Activated CD8-positive, alpha-beta memory T cell treated with anti-CD3 and anti-CD28 coated beads, Interleukin-2, amount 10 ng/mL, durations not matched to agents 7 days and 5 days (primary cell): ENCODE measurements around the gene C1orf174. TPM values are rescaled to one million over a fixed set of nuclear protein-coding genes. Genes with fewer than 3 reads are reported as not detected.

ENCODE experiments used
- ATAC-seq: fragments of 150-1000 bp; cut with Tn5 transposase; one replicate; pipeline ENCODE4 v1.10.0; 2021; ENCODE audit warnings: moderate library complexity
- CTCF ChIA-PET: fragments of 350-600 bp; sonication (Branson Sonifier 250); formaldehyde crosslinking; loops from one replicate; lab custom pipeline; 2021; ENCODE audit warnings: antibody characterized with exemption; lab: Charles Lee
- DNase-seq: peaks from one replicate; pipeline ENCODE4 v3.0.0-alpha.2; 2020
- H3K27ac Mint-ChIP-seq: one replicate; pipeline ENCODE4 v1.8.0; 2021; ENCODE audit warnings: mild to moderate bottlenecking, mixed read lengths
- H3K27me3 Mint-ChIP-seq: one replicate; pipeline ENCODE4 v1.8.0; 2021; ENCODE audit warnings: mixed read lengths
- H3K36me3 Mint-ChIP-seq: one replicate; pipeline ENCODE4 v1.8.0; 2021; ENCODE audit warnings: mild to moderate bottlenecking, mixed read lengths
- H3K4me1 Mint-ChIP-seq: one replicate; pipeline ENCODE4 v1.8.0; 2021; ENCODE audit warnings: mixed read lengths
- H3K4me3 Mint-ChIP-seq: one replicate; pipeline ENCODE4 v1.8.0; 2021; ENCODE audit warnings: mild to moderate bottlenecking, moderate library complexity, mixed read lengths
- H3K9me3 Mint-ChIP-seq: one replicate; pipeline ENCODE4 v1.8.0; 2022; ENCODE audit warnings: low read depth, mixed read lengths
- total RNA-seq, 2 experiments: library from RNA; stranded (reverse); gene quantifications; one replicate each; pipeline ENCODE4 v1.2.3, GENCODE V29; 2021

Gene C1orf174
- total RNA-seq, 2 experiments from 2014 or later, result 30.0 to 35.8 TPM

DNA sequence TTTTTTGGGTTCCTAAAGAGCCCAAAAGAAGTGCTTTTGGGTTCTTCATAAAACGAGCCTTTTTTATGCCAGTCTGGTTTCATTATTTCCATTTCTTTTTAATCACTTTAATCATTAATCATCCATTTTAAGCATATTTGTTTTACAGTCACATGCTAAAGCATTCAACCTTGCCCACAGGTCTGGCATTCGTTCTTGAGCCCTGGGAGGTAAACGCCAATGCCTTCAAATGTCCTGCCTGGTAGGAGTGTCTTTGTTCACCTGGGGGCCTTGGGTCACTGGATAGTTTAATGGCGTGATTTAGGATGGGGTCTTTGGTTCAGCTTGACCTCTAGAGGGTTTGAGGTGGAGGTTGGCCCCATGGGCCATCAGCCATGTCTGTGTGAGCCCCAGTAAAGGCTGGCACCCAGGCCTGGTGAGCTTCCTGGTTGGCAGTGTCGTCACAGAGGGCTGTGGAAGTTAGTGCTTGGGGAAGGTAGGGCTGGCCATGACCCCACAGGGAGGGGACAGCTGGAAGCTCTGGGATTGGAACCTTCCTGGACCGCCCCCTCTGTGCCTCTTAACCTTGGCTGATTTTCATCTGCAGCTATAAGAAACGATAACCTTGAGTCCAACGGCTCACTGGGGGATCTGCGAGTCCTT is 20.2 kb downstream of the C1orf174 start:
- H3K4me1 Mint-ChIP-seq, result peaks cover 13% of the 10 kb centered on the region
- no peak for ATAC-seq
- H3K36me3 Mint-ChIP-seq, result peaks cover 29% of the 10 kb centered on the region
- no peak overlapping the region for H3K27ac Mint-ChIP-seq
- H3K27me3 Mint-ChIP-seq, result no peaks in the 10 kb centered on the region
- peaks cover 4% of the 10 kb centered on the region for H3K9me3 Mint-ChIP-seq
- CTCF ChIA-PET, result interaction anchor here (2.0 kb wide), 1 partner anchor 23 kb away, joined by 4 read pairs; the partner anchor contains the start of genes CEP104 and DFFB
- DNase-seq, result no peak
- no peak overlapping the region for H3K4me3 Mint-ChIP-seq

DNA sequence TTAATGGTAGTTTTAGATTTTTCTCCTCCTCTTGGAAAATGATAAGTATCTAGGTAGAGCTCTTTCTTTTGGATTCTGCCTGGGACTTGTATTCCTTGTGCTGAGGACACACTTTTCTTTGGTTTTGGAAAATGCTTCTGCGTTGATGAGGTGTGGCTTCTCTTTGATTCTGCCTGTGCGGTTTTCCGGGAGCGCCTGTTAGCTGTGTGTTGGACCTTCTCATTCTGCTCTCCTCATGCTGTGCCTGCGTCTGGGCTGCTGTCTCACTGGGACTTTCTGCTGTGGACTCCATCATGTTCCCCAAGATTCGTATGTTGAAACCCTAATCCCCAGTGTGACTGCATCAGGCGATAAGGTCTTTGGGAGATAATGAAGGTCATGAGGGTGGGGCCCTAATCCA is 21.0 kb downstream of the C1orf174 start:
- ATAC-seq (no peak), DNase-seq (no peak)
- no peak overlapping the region for H3K4me3 Mint-ChIP-seq
- peaks cover 11% of the 10 kb centered on the region for H3K4me1 Mint-ChIP-seq
- H3K27me3 Mint-ChIP-seq, result no peaks in the 10 kb centered on the region
- H3K27ac Mint-ChIP-seq, result no peak overlapping the region
- peaks cover 4% of the 10 kb centered on the region for H3K9me3 Mint-ChIP-seq
- peaks cover 26% of the 10 kb centered on the region for H3K36me3 Mint-ChIP-seq
- CTCF ChIA-PET, result no interaction called here

DNA sequence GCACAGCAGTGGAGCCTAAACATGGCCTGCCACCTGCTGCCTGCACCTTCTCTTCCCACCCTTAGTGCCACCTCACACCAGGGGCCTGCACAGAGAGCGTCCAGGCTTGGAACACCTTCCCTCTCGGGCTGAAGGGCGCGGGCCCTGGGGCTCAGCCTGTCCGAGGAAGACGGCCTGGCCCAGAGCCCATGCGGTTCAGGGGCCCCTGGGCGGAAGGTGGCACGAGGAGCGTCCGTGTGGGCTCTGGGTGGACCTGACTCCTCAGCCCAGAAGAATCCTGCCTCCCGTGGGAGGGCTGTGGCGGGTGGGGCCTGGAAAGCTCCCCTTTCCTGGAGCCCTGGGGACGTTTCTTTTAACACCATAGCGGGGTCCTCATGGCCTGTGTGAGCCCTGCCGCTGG is 23.4 kb downstream of the C1orf174 start:
- ATAC-seq (no peak), DNase-seq (no peak)
- H3K4me3 Mint-ChIP-seq, result no peak overlapping the region
- peaks cover 35% of the 10 kb centered on the region for H3K36me3 Mint-ChIP-seq
- H3K4me1 Mint-ChIP-seq, result peaks cover 6% of the 10 kb centered on the region
- CTCF ChIA-PET, result no interaction called here
- H3K9me3 Mint-ChIP-seq, result peaks cover 4% of the 10 kb centered on the region
- no peaks in the 10 kb centered on the region for H3K27me3 Mint-ChIP-seq
- H3K27ac Mint-ChIP-seq, result no peak overlapping the region

DNA sequence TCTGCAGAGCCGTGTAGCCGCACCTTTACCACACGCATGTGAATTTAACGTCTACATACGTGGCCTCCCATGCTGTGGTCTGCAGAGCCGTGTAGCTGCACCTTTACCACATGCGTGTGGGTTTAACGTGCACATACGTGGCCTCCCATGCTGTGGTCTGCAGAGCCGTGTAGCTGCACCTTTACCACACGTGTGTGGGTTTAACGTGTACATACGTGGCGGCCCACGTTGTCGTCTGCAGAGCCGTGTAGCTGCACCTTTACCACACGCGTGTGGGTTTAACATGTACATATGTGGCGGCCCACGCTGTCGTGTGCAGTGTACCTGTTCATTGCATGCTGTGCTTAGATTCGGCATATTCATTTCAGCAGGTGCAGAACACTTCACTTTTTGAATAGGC is 25.3 kb downstream of the C1orf174 start:
- CTCF ChIA-PET, result no interaction called here
- peaks cover 34% of the 10 kb centered on the region for H3K36me3 Mint-ChIP-seq

DNA sequence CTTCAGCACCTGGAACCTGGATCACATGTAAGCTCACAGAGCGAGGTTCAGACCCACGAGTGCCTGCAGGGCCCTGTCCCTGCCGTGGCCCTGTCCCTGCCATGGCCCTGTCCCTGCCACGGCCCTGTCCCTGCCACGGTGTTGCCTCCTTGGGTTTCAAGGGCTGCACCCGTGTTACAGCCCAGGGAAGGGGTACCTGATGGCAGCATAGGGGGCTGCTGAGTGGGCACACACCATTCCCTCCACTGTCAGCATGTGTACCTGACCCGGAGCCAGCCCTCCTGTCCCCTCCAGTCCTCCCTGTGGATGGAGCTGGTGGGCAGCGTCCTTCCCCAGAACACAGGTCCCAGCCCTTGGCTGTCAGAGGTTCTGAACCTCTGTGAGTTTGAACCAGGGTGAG is 27.5 kb downstream of the C1orf174 start:
- Mint-ChIP-seq H3K4me1 (no peaks in the 10 kb centered on the region), H3K36me3 (peaks cover 34% of the 10 kb centered on the region), H3K4me3 (no peak overlapping the region), H3K9me3 (no peaks in the 10 kb centered on the region), H3K27ac (no peak overlapping the region), H3K27me3 (no peaks in the 10 kb centered on the region)
- CTCF ChIA-PET, result interaction anchor here (1.4 to 1.6 kb wide), 2 partner anchors 15 to 27 kb away, joined by 3 to 5 read pairs; partner anchors contain the start of genes C1orf174 and DFFB
- no peak for ATAC-seq
- no peak for DNase-seq

More for the DNA sequence above, 25.3 kb downstream of the C1orf174 start:
- H3K9me3 Mint-ChIP-seq, result peaks cover 4% of the 10 kb centered on the region
- H3K27ac Mint-ChIP-seq, result no peak overlapping the region
- ATAC-seq (no peak), DNase-seq (no peak)
- no peaks in the 10 kb centered on the region for H3K4me1 Mint-ChIP-seq
- no peak overlapping the region for H3K4me3 Mint-ChIP-seq
- no peaks in the 10 kb centered on the region for H3K27me3 Mint-ChIP-seq

DNA sequence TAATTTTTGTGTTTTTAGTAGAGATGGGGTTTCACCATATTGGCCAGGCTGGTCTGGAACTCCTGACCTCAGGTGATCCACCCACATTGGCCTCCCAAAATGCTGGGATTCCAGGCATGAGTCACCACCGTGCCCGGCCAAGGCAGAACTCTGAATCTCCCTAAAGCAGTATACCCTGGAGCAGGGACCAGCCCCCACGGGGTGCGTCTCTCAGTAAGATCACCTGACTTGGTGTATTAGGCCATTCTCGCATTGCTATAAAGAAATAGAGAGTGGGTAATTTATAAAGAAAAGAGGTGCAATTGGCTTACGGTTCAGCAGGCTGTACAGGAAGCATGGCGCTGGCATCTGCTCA is 28.6 kb downstream of the C1orf174 start:
- no peak for ATAC-seq
- Mint-ChIP-seq H3K27me3 (no peaks in the 10 kb centered on the region), H3K4me1 (no peaks in the 10 kb centered on the region), H3K9me3 (no peaks in the 10 kb centered on the region), H3K27ac (no peak overlapping the region), H3K36me3 (peaks cover 33% of the 10 kb centered on the region), H3K4me3 (no peak overlapping the region)
- no peak for DNase-seq
- CTCF ChIA-PET, result no interaction called here

DNA sequence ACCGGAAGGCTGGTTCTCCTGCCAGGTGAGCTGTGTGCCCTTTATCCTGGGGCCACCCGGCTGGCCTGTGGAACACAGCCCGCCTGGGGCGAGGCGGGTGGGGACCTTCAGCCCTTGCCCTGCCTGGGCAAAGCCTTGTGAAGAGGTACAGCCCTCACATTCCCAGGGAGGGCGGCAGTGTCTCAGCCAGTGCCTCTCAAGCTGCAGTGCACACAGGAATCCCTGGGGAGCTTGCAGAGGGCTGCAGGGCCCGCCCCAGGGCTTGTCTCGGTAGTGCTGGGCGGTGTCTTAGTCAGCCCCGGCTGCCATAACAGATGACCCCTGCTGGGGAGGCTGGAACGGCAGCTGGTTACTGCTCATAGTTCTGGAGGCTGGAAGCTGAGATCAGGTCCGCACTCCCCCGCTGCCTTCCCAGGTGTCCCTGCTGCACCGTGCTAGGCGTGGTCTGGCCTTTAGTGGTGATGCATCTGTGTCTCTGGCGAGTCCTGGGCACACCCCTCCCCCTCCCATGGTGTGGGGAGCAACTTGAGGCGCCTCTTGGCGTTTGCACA is 30.2 kb downstream of the C1orf174 start:
- DNase-seq, result no peak
- no peak overlapping the region for H3K27ac Mint-ChIP-seq
- H3K9me3 Mint-ChIP-seq, result no peaks in the 10 kb centered on the region
- peaks cover 27% of the 10 kb centered on the region for H3K36me3 Mint-ChIP-seq
- no peaks in the 10 kb centered on the region for H3K4me1 Mint-ChIP-seq
- ATAC-seq, result no peak
- CTCF ChIA-PET, result no interaction called here
- H3K27me3 Mint-ChIP-seq, result no peaks in the 10 kb centered on the region
- H3K4me3 Mint-ChIP-seq, result no peak overlapping the region

DNA sequence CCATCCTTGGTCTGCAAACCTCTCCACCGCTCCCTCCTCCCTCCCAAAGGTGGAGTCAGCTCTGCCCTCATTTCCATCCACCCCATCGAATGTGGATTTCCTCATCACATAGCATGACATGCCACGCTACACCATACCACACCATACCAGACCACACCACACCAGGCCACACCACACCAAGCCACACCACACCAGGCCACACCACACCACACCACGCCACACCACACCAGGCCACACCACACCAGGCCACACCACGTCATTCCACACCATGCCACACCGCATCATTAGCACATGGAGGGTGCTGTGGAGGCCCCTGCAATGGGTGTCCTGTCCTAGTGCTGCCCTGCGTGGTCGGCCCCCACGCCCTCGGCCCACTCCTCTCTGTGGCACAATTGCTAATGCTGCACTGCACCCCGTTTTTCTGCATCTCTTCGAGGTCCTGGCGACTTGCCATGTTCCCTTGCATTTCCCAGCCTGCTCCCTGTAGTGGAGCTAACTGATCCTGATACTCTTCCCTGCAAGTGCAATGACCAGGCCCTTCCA is 31.5 kb downstream of the C1orf174 start:
- no peaks in the 10 kb centered on the region for H3K27me3 Mint-ChIP-seq
- peaks cover 19% of the 10 kb centered on the region for H3K36me3 Mint-ChIP-seq
- H3K9me3 Mint-ChIP-seq, result no peaks in the 10 kb centered on the region
- no peak overlapping the region for H3K4me3 Mint-ChIP-seq
- ATAC-seq, result no peak
- no peak overlapping the region for H3K27ac Mint-ChIP-seq
- H3K4me1 Mint-ChIP-seq, result no peaks in the 10 kb centered on the region
- CTCF ChIA-PET, result no interaction called here
- no peak for DNase-seq

DNA sequence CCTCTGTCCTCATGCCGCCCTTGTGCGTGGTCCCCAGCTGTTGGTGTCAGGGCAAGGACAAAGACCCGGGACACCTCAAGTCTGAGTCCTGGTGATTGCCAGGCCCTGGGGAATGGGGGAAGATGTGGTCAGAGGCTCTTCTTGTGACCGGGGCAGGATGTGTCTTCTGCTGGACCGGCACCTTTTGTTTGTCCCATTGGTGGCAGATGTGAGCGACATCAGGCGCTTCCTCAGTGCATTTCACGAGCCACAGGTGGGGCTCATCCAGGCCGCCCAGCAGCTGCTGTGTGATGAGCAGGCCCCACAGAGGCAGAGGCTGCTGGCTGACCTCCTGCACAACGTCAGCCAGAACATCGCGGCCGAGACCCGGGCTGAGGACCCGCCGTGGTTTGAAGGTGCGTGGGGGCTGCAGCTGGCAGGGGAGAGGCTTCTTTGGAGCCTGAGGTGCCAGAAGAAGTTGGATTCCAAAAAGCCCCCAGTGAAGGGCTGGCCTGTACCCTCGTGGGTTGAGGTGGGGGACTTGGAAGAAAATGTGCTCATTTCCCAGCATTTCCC is 34.4 kb downstream of the C1orf174 start:
- ATAC-seq, result no peak
- H3K27ac Mint-ChIP-seq, result no peak overlapping the region
- no peaks in the 10 kb centered on the region for H3K27me3 Mint-ChIP-seq
- peaks cover 16% of the 10 kb centered on the region for H3K36me3 Mint-ChIP-seq
- DNase-seq, result no peak
- no peak overlapping the region for H3K4me3 Mint-ChIP-seq
- CTCF ChIA-PET, result no interaction called here
- no peaks in the 10 kb centered on the region for H3K9me3 Mint-ChIP-seq
- H3K4me1 Mint-ChIP-seq, result no peaks in the 10 kb centered on the region

DNA sequence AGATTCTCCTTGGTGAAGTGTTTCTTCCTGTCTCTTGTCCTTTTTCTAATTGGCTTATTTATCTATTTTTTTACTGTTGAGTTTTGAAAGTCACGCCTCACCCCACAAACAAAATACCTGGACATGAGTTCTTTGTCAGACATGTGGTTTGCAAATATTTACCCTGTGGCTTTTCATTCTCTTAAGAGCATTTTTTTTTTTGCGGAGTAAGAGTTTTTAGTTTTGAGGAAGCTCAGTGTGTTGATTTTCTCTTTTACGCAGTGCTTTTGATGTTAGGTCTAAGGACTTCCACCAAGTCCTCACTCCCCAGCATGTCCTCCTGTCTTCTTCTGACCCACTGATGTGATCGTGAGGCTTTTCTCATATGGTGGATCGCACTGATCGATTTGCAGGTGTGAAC is 35.2 kb downstream of the C1orf174 start:
- no peaks in the 10 kb centered on the region for H3K9me3 Mint-ChIP-seq
- CTCF ChIA-PET, result no interaction called here
- no peaks in the 10 kb centered on the region for H3K27me3 Mint-ChIP-seq
- no peak for ATAC-seq
- no peaks in the 10 kb centered on the region for H3K4me1 Mint-ChIP-seq
- DNase-seq, result no peak
- peaks cover 16% of the 10 kb centered on the region for H3K36me3 Mint-ChIP-seq
- H3K27ac Mint-ChIP-seq, result no peak overlapping the region
- H3K4me3 Mint-ChIP-seq, result no peak overlapping the region

DNA sequence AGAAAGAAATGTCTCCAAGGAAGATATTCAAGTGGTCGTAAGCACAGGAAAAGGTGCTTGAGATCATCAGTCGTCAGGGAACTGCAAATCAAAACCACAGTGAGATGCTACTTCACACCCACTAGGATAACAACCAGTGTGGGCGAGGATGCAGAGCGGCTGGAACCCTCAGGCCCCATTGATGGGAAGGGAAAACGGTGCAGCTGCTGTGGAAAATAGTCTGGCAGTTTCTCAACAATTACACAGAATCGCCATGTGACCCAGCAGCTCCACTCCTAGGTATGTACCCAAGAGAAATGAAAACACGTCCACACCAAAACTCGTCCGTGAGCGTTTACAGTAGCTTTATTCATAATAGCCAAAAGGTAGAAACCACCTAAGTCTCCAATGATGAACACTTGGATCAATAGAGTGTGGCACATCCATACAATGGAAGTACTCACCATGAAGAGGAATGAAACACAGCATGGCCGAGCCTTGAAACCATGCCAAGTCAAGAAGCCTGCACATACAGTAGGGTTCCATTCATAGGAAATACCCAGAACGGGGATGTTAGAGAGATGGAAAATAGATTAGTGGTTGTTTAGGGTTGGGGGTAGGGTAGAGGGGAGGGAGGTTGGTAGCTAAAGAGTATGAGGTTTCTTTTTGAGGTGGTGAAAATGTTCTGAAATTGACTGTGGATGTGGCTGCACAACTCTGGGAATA is 36.7 kb downstream of the C1orf174 start:
- Mint-ChIP-seq H3K36me3 (peaks cover 10% of the 10 kb centered on the region), H3K4me1 (peaks cover 7% of the 10 kb centered on the region), H3K4me3 (no peak overlapping the region), H3K27ac (no peak overlapping the region), H3K27me3 (no peaks in the 10 kb centered on the region), H3K9me3 (no peaks in the 10 kb centered on the region)
- DNase-seq (no peak), ATAC-seq (no peak)
- CTCF ChIA-PET, result no interaction called here

DNA sequence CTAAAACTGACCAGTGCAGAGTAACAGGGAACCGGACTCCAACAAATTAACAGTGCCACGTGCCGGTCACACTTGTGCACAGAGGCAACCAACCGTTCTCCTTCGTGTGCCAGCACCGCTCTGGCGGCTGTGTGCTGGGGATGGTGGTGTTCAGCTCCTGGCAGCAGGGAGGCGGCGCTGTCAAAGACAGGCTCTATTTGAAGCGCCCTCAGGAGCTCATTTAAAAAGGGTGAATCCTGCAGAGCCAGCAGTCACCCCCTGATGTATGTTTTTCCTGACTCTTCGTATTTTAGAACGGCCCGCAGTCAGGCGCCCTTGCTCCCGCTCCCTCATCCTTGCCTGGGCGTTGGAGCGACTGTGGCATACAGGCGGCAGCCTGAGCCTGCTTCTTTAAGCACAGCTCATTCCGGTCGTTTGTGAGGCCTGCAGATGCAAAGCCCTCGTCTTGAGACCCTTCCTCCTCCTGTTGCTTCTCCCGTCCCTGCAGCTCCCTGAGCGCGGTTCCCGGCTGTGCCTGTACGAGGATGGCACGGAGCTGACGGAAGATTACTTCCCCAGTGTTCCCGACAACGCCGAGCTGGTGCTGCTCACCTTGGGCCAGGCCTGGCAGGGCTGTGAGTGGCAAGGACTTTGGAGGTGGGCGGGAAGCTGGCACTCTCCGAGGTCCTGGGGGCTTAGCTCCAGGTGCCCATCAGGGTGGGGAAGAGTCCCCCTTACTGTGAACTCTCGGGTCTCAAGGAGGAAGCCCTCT is 41.7 kb downstream of the C1orf174 start:
- Mint-ChIP-seq H3K4me3 (peak overlapping the region; percentile 93), H3K9me3 (no peaks in the 10 kb centered on the region), H3K27ac (no peak overlapping the region), H3K4me1 (peaks cover 29% of the 10 kb centered on the region), H3K36me3 (peaks cover 2% of the 10 kb centered on the region), H3K27me3 (no peaks in the 10 kb centered on the region)
- CTCF ChIA-PET, result interaction anchor here (0.8 to 3.6 kb wide), 8 partner anchors 15 to 88 kb away, joined by 3 to 20 read pairs (median 4); partner anchors contain the start of gene C1orf174
- DNase-seq (no peak), ATAC-seq (no peak)

DNA sequence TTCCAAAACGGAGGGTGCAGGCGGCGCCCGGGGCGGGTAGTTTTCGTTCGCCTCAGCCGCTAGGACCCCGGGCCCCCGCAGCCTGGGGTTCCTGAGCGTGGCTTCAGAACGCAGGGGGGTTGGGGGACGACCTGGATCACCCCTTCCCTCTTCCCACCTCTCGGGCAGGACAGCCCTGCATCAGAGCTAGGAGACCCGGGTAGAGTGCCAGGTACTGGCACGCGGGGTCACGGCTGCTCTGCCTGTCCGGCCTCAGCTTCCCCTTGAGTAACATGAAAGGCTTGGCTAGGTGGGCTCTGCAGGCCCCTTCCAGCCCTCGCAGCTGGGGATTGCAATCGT is 42.3 kb downstream of the C1orf174 start:
- CTCF ChIA-PET, result interaction anchor here (0.8 to 3.6 kb wide), 13 partner anchors 10 to 363 kb away, joined by 3 to 20 read pairs (median 5); partner anchors contain the start of gene C1orf174
- Mint-ChIP-seq H3K4me3 (peak overlapping the region; percentile 93), H3K36me3 (peaks cover 2% of the 10 kb centered on the region), H3K27ac (peak overlapping the region; percentile 91), H3K9me3 (no peaks in the 10 kb centered on the region), H3K4me1 (peaks cover 29% of the 10 kb centered on the region), H3K27me3 (no peaks in the 10 kb centered on the region)
- no peak for ATAC-seq
- no peak for DNase-seq
